GM12874 (cell line): ENCODE results near the gene PLSCR5.

Experiments used
- CTCF ChIP-seq: IDR thresholded peaks from 2 replicates; pipeline ENCODE4 v1.5.1; 2011; ENCODE audit warnings: low read depth, mild to moderate bottlenecking, control low read depth, low read length, moderate library complexity; ENCODE audit not compliant: insufficient read depth

The PLSCR5 gene

GRCh38 chr3:146585156-146585555, 20.0 kb downstream of the PLSCR5 start:
- no peak for TF ChIP-seq CTCF

- no peak for TF ChIP-seq CTCF
Measured at GRCh38 chr3:146581951-146582467, 23.1 kb downstream of the PLSCR5 start.

- TF ChIP-seq CTCF: no peak
Measured at GRCh38 chr3:146581080-146581601, 24.0 kb downstream of the PLSCR5 start.

GRCh38 chr3:146577662-146578061, 27.5 kb downstream of the PLSCR5 start:
- no peak for TF ChIP-seq CTCF

GRCh38 chr3:146575636-146576035, 29.5 kb downstream of the PLSCR5 start:
- no peak for TF ChIP-seq CTCF

GRCh38 chr3:146574173-146574572, 31.0 kb downstream of the PLSCR5 start:
- TF ChIP-seq CTCF: no peak

GRCh38 chr3:146569314-146569713, 35.8 kb downstream of the PLSCR5 start:
- TF ChIP-seq CTCF: no peak

GRCh38 chr3:146566138-146566537, 39.0 kb downstream of the PLSCR5 start:
- TF ChIP-seq CTCF: no peak
